ENCODE measurements around the gene CDC27.
"Not testable (repeated sequence)": the region's sequence is repeated elsewhere in the genome, so short reads cannot be mapped to it uniquely, and the experiment has no call there.

DNA sequence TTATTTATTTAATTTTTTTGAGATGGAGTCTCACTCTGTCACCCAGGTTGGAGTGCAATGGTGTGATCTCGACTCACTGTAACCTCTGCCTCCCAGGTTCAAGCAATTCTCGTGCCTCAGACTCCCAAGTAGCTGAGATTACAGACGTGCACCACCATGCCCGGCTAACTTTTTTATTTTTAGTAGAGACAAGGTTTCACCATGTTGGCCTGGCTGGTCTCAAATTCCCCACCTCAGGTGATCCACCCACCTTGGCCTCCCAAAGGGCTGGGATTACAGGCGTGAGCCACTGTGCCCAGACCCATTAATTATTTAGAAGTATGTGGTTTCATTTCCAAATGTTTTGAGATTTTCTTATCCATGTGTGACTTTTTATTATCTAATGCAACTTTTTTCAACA lies 22.2 kb downstream of the CDC27 start:
- TF ChIP-seq, protein P1, sequence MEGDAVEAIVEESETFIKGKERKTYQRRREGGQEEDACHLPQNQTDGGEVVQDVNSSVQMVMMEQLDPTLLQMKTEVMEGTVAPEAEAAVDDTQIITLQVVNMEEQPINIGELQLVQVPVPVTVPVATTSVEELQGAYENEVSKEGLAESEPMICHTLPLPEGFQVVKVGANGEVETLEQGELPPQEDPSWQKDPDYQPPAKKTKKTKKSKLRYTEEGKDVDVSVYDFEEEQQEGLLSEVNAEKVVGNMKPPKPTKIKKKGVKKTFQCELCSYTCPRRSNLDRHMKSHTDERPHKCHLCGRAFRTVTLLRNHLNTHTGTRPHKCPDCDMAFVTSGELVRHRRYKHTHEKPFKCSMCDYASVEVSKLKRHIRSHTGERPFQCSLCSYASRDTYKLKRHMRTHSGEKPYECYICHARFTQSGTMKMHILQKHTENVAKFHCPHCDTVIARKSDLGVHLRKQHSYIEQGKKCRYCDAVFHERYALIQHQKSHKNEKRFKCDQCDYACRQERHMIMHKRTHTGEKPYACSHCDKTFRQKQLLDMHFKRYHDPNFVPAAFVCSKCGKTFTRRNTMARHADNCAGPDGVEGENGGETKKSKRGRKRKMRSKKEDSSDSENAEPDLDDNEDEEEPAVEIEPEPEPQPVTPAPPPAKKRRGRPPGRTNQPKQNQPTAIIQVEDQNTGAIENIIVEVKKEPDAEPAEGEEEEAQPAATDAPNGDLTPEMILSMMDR (IDR thresholded peaks at IDR 0.05) = not testable (repeated sequence)
- not testable (repeated sequence) for TF ChIP-seq POLR2A (IDR thresholded peaks at IDR 0.05)

Data from tibial nerve (tissue), 3 donors.